Neuronal stem cell (in vitro differentiated cells): ENCODE measurements around the gene PDE2A.

Experiments used
- DNase-seq: peaks from one replicate; pipeline ENCODE4 v3.0.0-alpha.2; 2013; ENCODE audit warnings: low spot score
- H2AFZ ChIP-seq: one replicate; pipeline ENCODE4 v1.6.1; 2013; ENCODE audit warnings: mild to moderate bottlenecking, low read length, inconsistent platforms
- H2AK5ac ChIP-seq: 2 replicates; pipeline ENCODE4 v1.6.1; 2013; ENCODE audit warnings: low read depth, mild to moderate bottlenecking, inconsistent platforms, low read length, moderate library complexity, mixed read lengths
- H2BK120ac ChIP-seq: 2 replicates; pipeline ENCODE4 v1.6.1; 2013; ENCODE audit warnings: low read depth, mild to moderate bottlenecking, inconsistent platforms, low read length, moderate library complexity, mixed read lengths
- H2BK12ac ChIP-seq: one replicate; pipeline ENCODE4 v1.6.1; 2013; ENCODE audit warnings: low read length, inconsistent platforms
- H2BK15ac ChIP-seq: 2 replicates; pipeline ENCODE4 v1.6.1; 2013; ENCODE audit warnings: mild to moderate bottlenecking, low read length, inconsistent platforms, mixed read lengths
- H2BK5ac ChIP-seq: one replicate; pipeline ENCODE4 v1.6.1; 2013; ENCODE audit warnings: inconsistent platforms, mild to moderate bottlenecking, low read length, moderate library complexity
- H3K14ac ChIP-seq: one replicate; pipeline ENCODE4 v1.6.1; 2013; ENCODE audit warnings: low read length, inconsistent platforms
- H3K18ac ChIP-seq: 2 replicates; pipeline ENCODE4 v1.6.1; 2013; ENCODE audit warnings: low read length, inconsistent platforms
- H3K23ac ChIP-seq: 2 replicates; pipeline ENCODE4 v1.6.1; 2013; ENCODE audit warnings: low read depth, mild to moderate bottlenecking, mixed read lengths, low read length, inconsistent platforms; ENCODE audit not compliant: poor library complexity
- H3K27ac ChIP-seq: replicated peaks from 3 replicates; pipeline ENCODE4 v1.5.1; 2013; ENCODE audit warnings: low read length, inconsistent platforms
- H3K27me3 ChIP-seq, 3 experiments: 2 replicates each; pipeline ENCODE4 v1.6.1; 2013; ENCODE audit warnings: low read length in 3 of 3, mild to moderate bottlenecking in 2 of 3, inconsistent platforms in 1 of 3, low read depth in 1 of 3, mixed read lengths in 1 of 3, moderate library complexity in 1 of 3; ENCODE audit not compliant: control insufficient read depth in 3 of 3, insufficient read depth in 3 of 3
- H3K36me3 ChIP-seq, 2 donors: replicated peaks in 1 of 2; 2 replicates each; pipeline ENCODE4 v1.6.1; 2013; ENCODE audit warnings: low read length in 2 of 2; ENCODE audit not compliant: control insufficient read depth in 2 of 2, insufficient read depth in 2 of 2
- H3K4ac ChIP-seq: 2 replicates; pipeline ENCODE4 v1.6.1; 2013; ENCODE audit warnings: inconsistent platforms, mild to moderate bottlenecking, low read length, moderate library complexity
- H3K4me1 ChIP-seq, 2 donors: 1 replicate in 1 of 2; 2 replicates in 1 of 2; pipeline ENCODE4 v1.6.1; 2013; ENCODE audit warnings: low read length in 2 of 2, low read depth in 1 of 2; ENCODE audit not compliant: control insufficient read depth in 2 of 2, insufficient read depth in 1 of 2
- H3K4me2 ChIP-seq: one replicate; pipeline ENCODE4 v1.6.1; 2013; ENCODE audit warnings: mild to moderate bottlenecking, low read length, inconsistent platforms; ENCODE audit not compliant: insufficient read depth, poor library complexity, severe bottlenecking
- H3K4me3 ChIP-seq, 2 donors: 2 replicates each; pipeline ENCODE4 v1.5.1; 2013; ENCODE audit warnings: low read length in 2 of 2, mild to moderate bottlenecking in 2 of 2, inconsistent platforms in 1 of 2, moderate library complexity in 1 of 2
- H3K79me1 ChIP-seq: one replicate; pipeline ENCODE4 v1.6.1; 2013; ENCODE audit warnings: low read depth, mild to moderate bottlenecking, inconsistent platforms, low read length, moderate library complexity
- H3K9ac ChIP-seq: one replicate; pipeline ENCODE4 v1.6.1; 2013; ENCODE audit warnings: mild to moderate bottlenecking, low read depth, low read length, inconsistent platforms; ENCODE audit not compliant: poor library complexity
- H3K9me3 ChIP-seq, 2 donors: replicated peaks in 1 of 2; 2 replicates each; pipeline versions ENCODE3 to v1.6.1; 2013; ENCODE audit warnings: low read length in 2 of 2, mild to moderate bottlenecking in 2 of 2, inconsistent platforms in 1 of 2, low read depth in 1 of 2, mixed read lengths in 1 of 2, moderate library complexity in 1 of 2; ENCODE audit not compliant: control insufficient read depth in 2 of 2, insufficient read depth in 1 of 2
- H4K8ac ChIP-seq: one replicate; pipeline ENCODE4 v1.6.1; 2013; ENCODE audit warnings: low read depth, mild to moderate bottlenecking, inconsistent platforms, low read length, moderate library complexity
- H4K91ac ChIP-seq: one replicate; pipeline ENCODE4 v1.6.1; 2013; ENCODE audit warnings: low read length, low read depth, mild to moderate bottlenecking, inconsistent platforms; ENCODE audit not compliant: poor library complexity
- whole genome bisulfite sequencing, 2 donors: extraction: QIAGEN DNeasy Blood & Tissue Kit; methylation state at CpG; one replicate each; pipeline ENCODE4 v1.1.7; 2013; ENCODE audit warnings: missing lambda C conversion rate in 2 of 2, mixed read lengths in 1 of 2; ENCODE audit not compliant: insufficient read length in 2 of 2, insufficient replicate concordance in 1 of 2; ENCODE audit errors: extremely low coverage in 2 of 2; 5-methylcytosine and 5-hydroxymethylcytosine counted together

The PDE2A gene

DNA sequence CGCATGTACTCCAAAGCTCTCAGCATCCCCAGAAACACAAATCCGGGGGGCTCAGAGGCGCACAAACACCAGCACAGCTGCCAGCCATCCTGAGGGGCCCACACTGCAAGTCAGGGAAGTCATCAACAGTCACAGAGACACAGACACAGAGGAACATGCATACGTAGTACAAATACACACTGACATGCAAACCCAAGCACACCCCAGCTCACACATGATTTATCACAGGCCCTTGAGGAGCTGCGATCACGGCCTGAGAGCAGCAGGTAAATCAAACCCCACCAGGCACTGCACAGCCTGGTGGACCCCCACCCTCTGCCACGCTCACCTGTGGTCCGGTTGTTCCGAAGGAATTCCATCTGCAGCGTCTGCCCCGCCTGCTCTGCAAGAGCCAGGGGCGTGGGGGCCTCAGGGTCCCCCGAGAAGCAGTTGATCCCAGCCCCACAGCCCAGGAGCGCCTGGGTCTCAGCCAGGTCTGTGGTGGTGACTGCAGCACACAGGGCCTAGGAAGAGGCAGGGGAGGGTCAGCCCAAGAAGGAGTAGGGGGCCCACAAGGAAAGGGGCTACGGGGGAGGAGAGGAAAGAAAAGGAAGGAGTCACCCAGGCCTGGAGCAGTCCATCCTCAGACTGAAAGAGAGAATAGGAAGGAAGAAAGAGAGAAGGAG, 28.5 kb upstream of the PDE2A start:
- Histone ChIP-seq H2BK15ac (no peak overlapping the region), H2BK120ac (no peak overlapping the region), H4K8ac (no peak overlapping the region), H3K18ac (peak overlapping the region; percentile 95), H3K14ac (no peak overlapping the region), H3K9me3 (no peaks in the 10 kb centered on the region), H3K9ac (peak overlapping the region; percentile 77), H3K4ac (no peak overlapping the region), H2AFZ (peak overlapping the region; percentile 20), H4K91ac (peak overlapping the region; percentile 93), H3K27me3 (no peaks in the 10 kb centered on the region), H3K4me1 (peaks cover 13 to 40% of the 10 kb centered on the region in 2 donors), H3K27ac (peak overlapping the region; percentile 25), H3K4me2 (no peak overlapping the region), H2BK5ac (peak overlapping the region; percentile 93), H3K79me1 (no peaks in the 10 kb centered on the region), H2BK12ac (no peak overlapping the region), H2AK5ac (peak overlapping the region; percentile 66), H3K4me3 (no peak overlapping the region), H3K23ac (peak overlapping the region; percentile 60), H3K36me3 (peaks cover 0 to 25% of the 10 kb centered on the region in 2 donors)
- DNase-seq: no peak
- no CpG with 5 or more reads among the region's 15 CpGs for WGBS, 2 donors

DNA sequence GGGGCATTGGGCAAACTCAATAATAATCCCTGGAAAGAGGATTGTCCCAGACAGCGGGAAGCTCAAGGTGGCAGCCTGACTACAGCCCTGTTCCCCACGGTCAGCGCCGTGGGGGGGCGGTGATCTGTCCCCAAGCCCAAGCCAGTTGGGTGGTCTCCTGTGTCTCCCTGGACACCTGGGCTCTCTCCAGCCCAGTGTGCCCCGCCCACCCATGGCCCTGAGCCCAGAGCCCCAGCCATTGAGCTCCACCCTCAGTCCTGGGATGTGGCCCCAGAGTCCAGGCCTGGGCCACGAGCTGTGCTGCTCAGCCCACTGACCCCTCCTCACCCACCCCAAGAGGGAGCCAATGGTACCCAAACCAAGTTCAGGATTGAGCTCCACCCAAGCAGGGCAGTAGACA, 27.9 kb upstream of the PDE2A start:
- H2BK12ac ChIP-seq: no peak overlapping the region
- no peak overlapping the region for H2AFZ ChIP-seq
- no peak overlapping the region for H3K4me2 ChIP-seq
- H3K27me3 ChIP-seq: no peaks in the 10 kb centered on the region
- H3K14ac ChIP-seq: no peak overlapping the region
- peak overlapping the region; percentile 60 for H3K23ac ChIP-seq
- H3K4ac ChIP-seq: peak overlapping the region; percentile 17
- H3K36me3 ChIP-seq: peaks cover 0 to 25% of the 10 kb centered on the region in 2 donors
- no peak overlapping the region for H4K8ac ChIP-seq
- no peaks in the 10 kb centered on the region for H3K9me3 ChIP-seq
- no peak overlapping the region for H3K9ac ChIP-seq
- no peak overlapping the region for H3K27ac ChIP-seq
- H4K91ac ChIP-seq: no peak overlapping the region
- peak overlapping the region; percentile 74 for H3K18ac ChIP-seq
- no peak for DNase-seq
- WGBS, 2 donors: no CpG with 5 or more reads among the region's 7 CpGs
- H2BK15ac ChIP-seq: no peak overlapping the region
- peaks cover 13 to 41% of the 10 kb centered on the region in 2 donors for H3K4me1 ChIP-seq
- peak overlapping the region; percentile 51 for H2BK120ac ChIP-seq
- no peaks in the 10 kb centered on the region for H3K79me1 ChIP-seq
- H3K4me3 ChIP-seq: no peak overlapping the region
- H2AK5ac ChIP-seq: peak overlapping the region; percentile 66
- H2BK5ac ChIP-seq: peak overlapping the region; percentile 93

DNA sequence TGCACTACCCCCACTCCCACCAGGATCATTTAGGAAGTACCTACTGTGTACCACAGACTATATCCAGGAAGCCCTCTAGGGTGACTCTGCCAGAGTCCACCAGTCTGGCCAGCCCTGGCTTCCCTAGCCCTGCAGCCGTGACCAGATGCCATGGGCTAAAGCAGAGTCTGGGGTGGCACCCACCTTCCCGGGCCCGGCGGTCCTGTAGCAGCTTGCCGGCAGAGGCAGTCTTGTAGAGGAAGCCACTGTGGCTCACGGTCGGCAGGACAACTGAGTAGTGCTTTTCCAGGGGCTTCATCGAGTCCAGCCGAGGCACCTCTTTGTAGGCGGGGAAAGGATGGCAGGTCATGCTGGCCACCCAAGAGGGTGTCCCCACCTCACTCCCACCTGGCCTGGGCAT, 27.2 kb upstream of the PDE2A start:
- Histone ChIP-seq H2BK120ac (no peak overlapping the region), H4K8ac (no peak overlapping the region), H2AK5ac (peak overlapping the region; percentile 66), H2BK12ac (no peak overlapping the region), H3K23ac (no peak overlapping the region), H3K4me1 (peaks cover 13 to 39% of the 10 kb centered on the region in 2 donors), H3K27ac (no peak overlapping the region), H3K27me3 (no peaks in the 10 kb centered on the region), H3K79me1 (no peaks in the 10 kb centered on the region), H2BK5ac (peak overlapping the region; percentile 93), H3K4ac (no peak overlapping the region), H3K9me3 (no peaks in the 10 kb centered on the region), H2BK15ac (no peak overlapping the region), H3K4me3 (no peak overlapping the region), H3K4me2 (no peak overlapping the region), H3K14ac (peak overlapping the region; percentile 73), H2AFZ (no peak overlapping the region), H3K36me3 (peaks cover 2 to 25% of the 10 kb centered on the region in 2 donors), H3K18ac (no peak overlapping the region), H3K9ac (no peak overlapping the region), H4K91ac (no peak overlapping the region)
- no CpG with 5 or more reads among the region's 10 CpGs for WGBS, 2 donors
- DNase-seq: no peak

DNA sequence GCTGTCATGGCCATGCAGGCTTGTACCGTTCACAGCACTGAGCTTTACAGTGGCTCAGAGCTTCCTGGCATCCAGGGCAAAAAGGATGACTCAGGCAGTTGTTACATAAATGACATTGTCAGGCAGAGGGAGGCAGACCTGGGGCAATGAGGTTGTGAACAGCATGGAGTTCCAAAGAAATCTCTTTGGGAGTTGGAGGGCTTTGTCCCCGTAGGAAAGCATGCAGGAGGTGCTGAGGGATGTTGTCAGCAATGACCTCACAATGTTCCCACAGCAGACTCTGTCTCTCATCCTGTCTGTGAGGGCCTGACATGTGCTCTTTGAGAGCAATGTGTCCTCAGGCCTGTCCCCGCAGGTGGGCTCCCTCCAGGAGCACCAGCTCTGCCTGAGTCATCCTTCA, 25.9 kb upstream of the PDE2A start:
- no peak for DNase-seq

More for the DNA sequence above, 25.9 kb upstream of the PDE2A start:
- Histone ChIP-seq H2BK120ac (no peak overlapping the region), H3K36me3 (peaks cover 4 to 37% of the 10 kb centered on the region in 2 donors), H2BK5ac (no peak overlapping the region), H3K9me3 (no peaks in the 10 kb centered on the region), H3K4me3 (no peak overlapping the region), H2AFZ (no peak overlapping the region), H3K4me1 (peaks cover 13 to 28% of the 10 kb centered on the region in 2 donors), H3K4me2 (no peak overlapping the region), H3K9ac (no peak overlapping the region), H3K23ac (peak overlapping the region; percentile 38), H2AK5ac (no peak overlapping the region), H3K27ac (no peak overlapping the region), H2BK12ac (no peak overlapping the region), H3K4ac (no peak overlapping the region), H3K18ac (no peak overlapping the region), H4K8ac (no peak overlapping the region), H3K79me1 (no peaks in the 10 kb centered on the region), H3K27me3 (no peaks in the 10 kb centered on the region), H2BK15ac (no peak overlapping the region), H4K91ac (no peak overlapping the region), H3K14ac (no peak overlapping the region)
- WGBS, 2 donors: no CpG with 5 or more reads among the region's 3 CpGs
